VCaP (cell line): ENCODE results near the gene FNIP2.
A peak's percentile ranks its signal among the peaks of the same experiment; 100 is the strongest.

Source experiments
- H3K27ac ChIP-seq: fragments of 450-650 bp; 2 replicates; pipeline ENCODE4 v1.5.1; 2017
- TF ChIP-seq, protein P1 (sequence below): fragments of 450-650 bp; conservative IDR thresholded peaks from 2 replicates; pipeline ENCODE4 v1.5.1; 2017; ENCODE audit warnings: mild to moderate bottlenecking, moderate library complexity

FNIP2 gene

DNA sequence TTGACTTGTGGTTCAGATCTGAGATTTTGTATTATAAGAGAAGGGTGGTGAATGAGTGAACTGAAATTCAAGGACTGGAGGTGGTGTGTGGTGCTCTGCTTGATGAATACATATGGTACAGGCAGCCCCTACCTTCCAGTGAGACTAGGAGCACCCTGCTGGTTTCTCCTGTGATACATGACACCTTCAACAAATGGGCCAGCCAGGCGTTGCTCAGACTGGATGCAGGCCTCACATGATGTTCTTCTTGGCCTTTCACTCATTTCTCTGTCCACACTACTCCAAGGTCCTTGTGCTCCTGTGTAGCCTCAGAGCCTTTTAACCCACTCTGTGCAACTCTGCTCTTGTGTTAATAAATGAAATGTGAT is 67.2 kb downstream of the FNIP2 start:
- TF ChIP-seq, protein P1, sequence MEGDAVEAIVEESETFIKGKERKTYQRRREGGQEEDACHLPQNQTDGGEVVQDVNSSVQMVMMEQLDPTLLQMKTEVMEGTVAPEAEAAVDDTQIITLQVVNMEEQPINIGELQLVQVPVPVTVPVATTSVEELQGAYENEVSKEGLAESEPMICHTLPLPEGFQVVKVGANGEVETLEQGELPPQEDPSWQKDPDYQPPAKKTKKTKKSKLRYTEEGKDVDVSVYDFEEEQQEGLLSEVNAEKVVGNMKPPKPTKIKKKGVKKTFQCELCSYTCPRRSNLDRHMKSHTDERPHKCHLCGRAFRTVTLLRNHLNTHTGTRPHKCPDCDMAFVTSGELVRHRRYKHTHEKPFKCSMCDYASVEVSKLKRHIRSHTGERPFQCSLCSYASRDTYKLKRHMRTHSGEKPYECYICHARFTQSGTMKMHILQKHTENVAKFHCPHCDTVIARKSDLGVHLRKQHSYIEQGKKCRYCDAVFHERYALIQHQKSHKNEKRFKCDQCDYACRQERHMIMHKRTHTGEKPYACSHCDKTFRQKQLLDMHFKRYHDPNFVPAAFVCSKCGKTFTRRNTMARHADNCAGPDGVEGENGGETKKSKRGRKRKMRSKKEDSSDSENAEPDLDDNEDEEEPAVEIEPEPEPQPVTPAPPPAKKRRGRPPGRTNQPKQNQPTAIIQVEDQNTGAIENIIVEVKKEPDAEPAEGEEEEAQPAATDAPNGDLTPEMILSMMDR: no peak
- peak overlapping the region; percentile 99 for H3K27ac ChIP-seq

- TF ChIP-seq, protein P1: no peak
- no peak overlapping the region for H3K27ac ChIP-seq
Observed at GRCh38 chr4:158836828-158837449, 68.1 kb downstream of the FNIP2 start.

DNA sequence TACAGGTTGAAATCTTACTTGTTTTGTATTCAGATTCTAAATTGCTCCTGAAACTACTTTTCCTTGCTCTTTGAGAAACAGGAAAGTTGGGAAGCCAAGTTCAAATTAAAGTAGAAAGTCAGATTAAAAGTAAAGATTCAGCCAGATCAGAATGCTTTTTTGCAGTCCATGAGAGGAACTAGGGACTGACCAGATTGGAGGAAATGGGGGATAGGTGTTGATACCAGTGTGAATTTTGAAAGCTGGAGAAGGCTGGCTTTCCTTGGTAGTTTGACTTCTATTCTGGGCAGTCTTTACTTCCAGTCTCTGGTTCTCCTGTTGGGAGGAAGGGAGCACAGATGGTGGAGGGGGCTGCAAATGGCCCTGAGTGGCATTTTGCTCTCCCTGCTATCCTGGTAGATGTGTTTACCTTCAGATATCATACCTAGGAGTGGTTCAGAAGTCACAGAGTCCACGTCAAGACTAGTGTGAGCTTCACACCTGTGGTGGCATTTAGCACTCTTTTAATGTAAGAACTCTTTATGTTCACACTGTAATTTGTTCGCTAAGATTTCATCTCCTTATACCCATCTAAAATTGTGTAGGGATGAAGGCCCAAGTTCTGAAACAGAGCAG is 68.8 kb downstream of the FNIP2 start:
- H3K27ac ChIP-seq: peak overlapping the region; percentile 4; the same call in 1 of the 2 replicates
- TF ChIP-seq, protein P1: no peak

GRCh38 chr4:158840131-158840530 is 71.3 kb downstream of the FNIP2 start:
- TF ChIP-seq, protein P1: no peak
- 0 out of 2 replicates have a peak overlapping the region, but pooled peaks have one; percentile 7 for H3K27ac ChIP-seq

DNA sequence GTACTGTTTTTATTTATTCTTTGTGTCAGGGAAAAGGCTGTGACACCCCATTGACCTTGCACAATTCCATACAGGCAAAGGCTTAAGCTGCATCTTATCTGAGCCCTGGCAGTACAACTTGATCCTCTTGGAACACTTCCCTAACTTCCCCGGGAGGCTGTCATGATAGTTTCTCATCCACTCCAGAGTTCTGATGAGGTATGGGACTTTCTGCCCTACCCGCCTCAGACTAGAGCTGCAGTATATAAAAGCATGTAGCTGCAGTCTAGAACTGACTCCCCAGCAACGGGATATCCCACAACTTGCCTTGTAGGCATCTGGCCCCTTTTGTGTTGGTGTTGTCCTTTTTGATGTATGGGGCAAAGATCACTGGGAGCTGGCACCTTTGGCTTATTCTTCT is 72.7 kb downstream of the FNIP2 start:
- TF ChIP-seq, protein P1: no peak
- H3K27ac ChIP-seq: no peak overlapping the region

GRCh38 chr4:158845311-158846041 is 76.7 kb downstream of the FNIP2 start:
- H3K27ac ChIP-seq: no peak overlapping the region

GRCh38 chr4:158847535-158847934 is 78.7 kb downstream of the FNIP2 start:
- no peak overlapping the region for H3K27ac ChIP-seq
- TF ChIP-seq, protein P1: no peak

More at GRCh38 chr4:158845311-158846041, 76.7 kb downstream of the FNIP2 start:
- TF ChIP-seq, protein P1: no peak
